Smooth muscle cell (in vitro differentiated cells): ENCODE results near the gene EMX2. TPM values are rescaled to one million over a fixed set of nuclear protein-coding genes. Genes with fewer than 3 reads are reported as not detected.
"Not testable (repeated sequence)": the region's sequence is repeated elsewhere in the genome, so short reads cannot be mapped to it uniquely, and the experiment has no call there.

Source experiments
- DNase-seq: peaks from one replicate; lab custom pipeline; 2025; ENCODE audit not compliant: unreplicated experiment; lab: John Stamatoyannopoulos, UW
- H2AFZ ChIP-seq: fragments of 200-600 bp; sonication (generic); 2 replicates; pipeline ENCODE4 v1.6.0; 2016; ENCODE audit warnings: antibody characterized with exemption, low read depth, mild to moderate bottlenecking
- H3F3A ChIP-seq: fragments of 200-600 bp; sonication (generic); 2 replicates; pipeline ENCODE4 v1.6.0; 2017; ENCODE audit warnings: antibody characterized with exemption, low read depth
- H3K27ac ChIP-seq: fragments of 200-600 bp; sonication (generic); 2 replicates; pipeline ENCODE4 v1.5.1; 2016; ENCODE audit warnings: low read depth, mild to moderate bottlenecking
- H3K27me3 ChIP-seq: fragments of 200-600 bp; sonication (generic); 2 replicates; pipeline ENCODE4 v1.6.1; 2016; ENCODE audit warnings: low read depth, mild to moderate bottlenecking
- H3K36me3 ChIP-seq: fragments of 200-600 bp; sonication (generic); 2 replicates; pipeline ENCODE4 v1.5.1; 2016; ENCODE audit warnings: low read depth
- H3K4me1 ChIP-seq: fragments of 200-600 bp; sonication (generic); 2 replicates; pipeline ENCODE4 v1.5.1; 2016; ENCODE audit warnings: low read depth
- H3K4me2 ChIP-seq: fragments of 200-600 bp; sonication (generic); 2 replicates; pipeline ENCODE4 v1.6.0; 2016; ENCODE audit warnings: mild to moderate bottlenecking
- H3K4me3 ChIP-seq: fragments of 200-600 bp; sonication (generic); 2 replicates; pipeline ENCODE4 v1.5.1; 2016; ENCODE audit warnings: mild to moderate bottlenecking
- H3K79me2 ChIP-seq: fragments of 200-600 bp; sonication (generic); 2 replicates; pipeline ENCODE4 v1.6.0; 2016; ENCODE audit warnings: low read depth, mild to moderate bottlenecking
- H3K9ac ChIP-seq: fragments of 200-600 bp; sonication (generic); 2 replicates; pipeline ENCODE4 v1.6.0; 2016; ENCODE audit warnings: low read depth
- H3K9me3 ChIP-seq: fragments of 200-600 bp; sonication (generic); replicated peaks from 2 replicates; pipeline ENCODE4 v1.5.1; 2016; ENCODE audit warnings: low read depth
- H4K20me1 ChIP-seq: fragments of 200-600 bp; sonication (generic); 2 replicates; pipeline ENCODE4 v1.6.0; 2016; ENCODE audit warnings: low read depth
- CTCF ChIP-seq: fragments of 200-600 bp; sonication (generic); IDR thresholded peaks from 2 replicates; pipeline ENCODE4 v1.5.1; 2017; ENCODE audit warnings: borderline replicate concordance, mild to moderate bottlenecking, antibody characterized with exemption; ENCODE audit not compliant: insufficient read depth, poor library complexity, severe bottlenecking
- WGBS: methylation state at CpG from one replicate; pipeline ENCODE4 v1.1.7; 2016; ENCODE audit warnings: low lambda C conversion rate; 5-methylcytosine and 5-hydroxymethylcytosine counted together
- polyA plus RNA-seq: library from polyadenylated mRNA; unstranded; fragments of >200 nt; fragmentation: Nextera tagmentation; extraction: Ambion mirVana; gene quantifications from 2 replicates; pipeline ENCODE4 v1.2.1, GENCODE V29; 2016
- total RNA-seq: library from RNA; depleted of rRNA; stranded (reverse); fragments of >200 nt; gene quantifications from 2 replicates; pipeline ENCODE4 v1.2.3, GENCODE V29; 2014

The EMX2 gene
- total and polyA plus RNA-seq, 2 experiments from 2014 or later: 0.27 TPM; not detected in 1

GRCh38 chr10:117502421-117503243 lies 39.9 kb upstream of the EMX2 start:
- no peak overlapping the region for H3K27ac ChIP-seq
- no peaks in the 10 kb centered on the region for H3K79me2 ChIP-seq
- no peak overlapping the region for H3K4me3 ChIP-seq
- TF ChIP-seq CTCF: no peak
- H3K27me3 ChIP-seq: peaks cover 16% of the 10 kb centered on the region
- no peaks in the 10 kb centered on the region for H3F3A ChIP-seq
- H3K4me1 ChIP-seq: peaks cover 15% of the 10 kb centered on the region
- no peaks in the 10 kb centered on the region for H3K9me3 ChIP-seq
- H3K36me3 ChIP-seq: no peaks in the 10 kb centered on the region
- no peak overlapping the region for H3K9ac ChIP-seq
- WGBS: 78% methylated on average over 10 of the region's 10 CpGs
- no peak for DNase-seq
- no peaks in the 10 kb centered on the region for H4K20me1 ChIP-seq
- no peak overlapping the region for H3K4me2 ChIP-seq
- no peak overlapping the region for H2AFZ ChIP-seq

- H3K4me3 ChIP-seq: no peak overlapping the region
- no peaks in the 10 kb centered on the region for H3K36me3 ChIP-seq
- peaks cover 15% of the 10 kb centered on the region for H3K4me1 ChIP-seq
- H2AFZ ChIP-seq: no peak overlapping the region
- H3K9me3 ChIP-seq: no peaks in the 10 kb centered on the region
- DNase-seq: no peak
- H3K27ac ChIP-seq: no peak overlapping the region
- H3K4me2 ChIP-seq: no peak overlapping the region
- 66% methylated on average over 16 of the region's 16 CpGs for WGBS
- no peaks in the 10 kb centered on the region for H3K79me2 ChIP-seq
- no peaks in the 10 kb centered on the region for H4K20me1 ChIP-seq
- TF ChIP-seq CTCF: no peak
- H3F3A ChIP-seq: no peaks in the 10 kb centered on the region
- H3K27me3 ChIP-seq: peaks cover 17% of the 10 kb centered on the region
- no peak overlapping the region for H3K9ac ChIP-seq
These were observed 39.0 kb upstream of the EMX2 start for GRCh38 chr10:117503244-117504205.

- H3K4me3 ChIP-seq: no peak overlapping the region
- H4K20me1 ChIP-seq: no peaks in the 10 kb centered on the region
- WGBS: 96% methylated on average over 8 of the region's 8 CpGs
- H3K27me3 ChIP-seq: peaks cover 26% of the 10 kb centered on the region
- TF ChIP-seq CTCF: no peak
- H3K79me2 ChIP-seq: no peaks in the 10 kb centered on the region
- no peaks in the 10 kb centered on the region for H3K36me3 ChIP-seq
- no peaks in the 10 kb centered on the region for H3F3A ChIP-seq
- no peak overlapping the region for H3K4me2 ChIP-seq
- peaks cover 15% of the 10 kb centered on the region for H3K4me1 ChIP-seq
- DNase-seq: no peak
- H3K9me3 ChIP-seq: no peaks in the 10 kb centered on the region
- no peak overlapping the region for H3K27ac ChIP-seq
- H2AFZ ChIP-seq: no peak overlapping the region
- H3K9ac ChIP-seq: no peak overlapping the region
These were observed 38.0 kb upstream of the EMX2 start for GRCh38 chr10:117504562-117504961.

DNA sequence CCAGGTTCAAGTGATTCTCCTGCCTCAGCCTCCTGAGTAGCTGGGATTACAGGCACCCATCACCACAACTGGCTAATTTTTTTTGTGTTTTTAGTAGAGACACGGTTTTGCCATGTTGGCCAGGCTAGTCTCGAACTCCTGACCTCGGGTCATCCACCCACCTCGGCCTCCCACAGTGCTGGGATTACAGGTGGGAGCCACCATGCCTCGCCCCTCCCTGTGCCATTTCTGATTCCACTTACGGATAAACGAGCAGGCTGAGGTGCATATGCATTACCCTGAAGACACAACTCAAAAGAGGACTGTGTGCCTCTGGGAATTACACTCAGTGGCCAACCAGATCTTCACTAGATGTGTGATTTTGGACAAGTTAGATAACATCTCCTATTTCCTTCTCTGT lies 35.5 kb upstream of the EMX2 start:
- not testable (repeated sequence) for H3K4me3 ChIP-seq, H3K9me3 ChIP-seq, DNase-seq, H4K20me1 ChIP-seq, H3K4me2 ChIP-seq, H3K36me3 ChIP-seq, H3K79me2 ChIP-seq, H3F3A ChIP-seq, H2AFZ ChIP-seq, H3K9ac ChIP-seq, H3K27ac ChIP-seq
- WGBS: 90% methylated on average over 7 of the region's 7 CpGs
- peaks cover 12% of the 10 kb centered on the region for H3K27me3 ChIP-seq
- peaks cover 11% of the 10 kb centered on the region for H3K4me1 ChIP-seq
